ENCODE results near the gene HDAC9.

GRCh38 chr7:18518555-18518954, 23.0 kb downstream of the HDAC9 start:
- TF ChIP-seq CTCF (IDR thresholded peaks at IDR 0.05; ENCODE audit: poor library complexity), result no peak
- no peak for TF ChIP-seq EZH2 (IDR thresholded peaks at IDR 0.05; ENCODE audit: borderline replicate concordance)
- no peak for TF ChIP-seq EZH2phosphoT487 (IDR thresholded peaks at IDR 0.05; ENCODE audit: low read depth, severe bottlenecking, unreplicated experiment)

Data from hepatocyte (in vitro differentiated cells).